Right lobe of liver (tissue), 4 donors: ENCODE data around the gene RFX4.

Experiments
- POLR2A ChIP-seq: fragments of 450-650 bp; IDR thresholded peaks from one replicate; pipeline ENCODE4 v1.6.1; 2017; ENCODE audit warnings: antibody characterized with exemption, mild to moderate bottlenecking
- TF ChIP-seq, protein P1 (sequence below), 4 donors: fragments of 200-600 bp in 3 of 4; fragments of 450-650 bp in 1 of 4; IDR thresholded peaks; one replicate each; pipeline versions ENCODE4 v1.5.1 to v1.8.0; 2016 to 2022; ENCODE audit warnings: antibody characterized with exemption in 4 of 4, mild to moderate bottlenecking in 2 of 4
- donor health status: DM: no; HTN: no; CAD: no.
- donor health status: DM: no; HTN: no; CAD: no.
- donor health status: DM: no; HTN: yes; CAD: no.

GRCh38 chr12:106564678-106565329 is 18.0 kb upstream of the RFX4 start:
- TF ChIP-seq, protein P1, sequence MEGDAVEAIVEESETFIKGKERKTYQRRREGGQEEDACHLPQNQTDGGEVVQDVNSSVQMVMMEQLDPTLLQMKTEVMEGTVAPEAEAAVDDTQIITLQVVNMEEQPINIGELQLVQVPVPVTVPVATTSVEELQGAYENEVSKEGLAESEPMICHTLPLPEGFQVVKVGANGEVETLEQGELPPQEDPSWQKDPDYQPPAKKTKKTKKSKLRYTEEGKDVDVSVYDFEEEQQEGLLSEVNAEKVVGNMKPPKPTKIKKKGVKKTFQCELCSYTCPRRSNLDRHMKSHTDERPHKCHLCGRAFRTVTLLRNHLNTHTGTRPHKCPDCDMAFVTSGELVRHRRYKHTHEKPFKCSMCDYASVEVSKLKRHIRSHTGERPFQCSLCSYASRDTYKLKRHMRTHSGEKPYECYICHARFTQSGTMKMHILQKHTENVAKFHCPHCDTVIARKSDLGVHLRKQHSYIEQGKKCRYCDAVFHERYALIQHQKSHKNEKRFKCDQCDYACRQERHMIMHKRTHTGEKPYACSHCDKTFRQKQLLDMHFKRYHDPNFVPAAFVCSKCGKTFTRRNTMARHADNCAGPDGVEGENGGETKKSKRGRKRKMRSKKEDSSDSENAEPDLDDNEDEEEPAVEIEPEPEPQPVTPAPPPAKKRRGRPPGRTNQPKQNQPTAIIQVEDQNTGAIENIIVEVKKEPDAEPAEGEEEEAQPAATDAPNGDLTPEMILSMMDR (IDR thresholded peaks at IDR 0.05): no peak
- no peak for TF ChIP-seq POLR2A
